ACHN (cell line): ENCODE data around the gene SRPK2.
"Not testable (repeated sequence)": the region's sequence is repeated elsewhere in the genome, so short reads cannot be mapped to it uniquely, and the experiment has no call there.

Experiments
- DNase-seq: peaks from one replicate; pipeline ENCODE4 v3.0.0-alpha.2; 2015
- in situ Hi-C: cut with HindIII; loops from 2 replicates; pipeline ENCODE4 v1.10.0; 2017; ENCODE audit warnings: low sequenced_read_pairs, low pct_ligation_motif_present, low pct_unique_long_range_greater_than_20kb

Gene SRPK2

GRCh38 chr7:105315357-105315756 lies 73.4 kb downstream of the SRPK2 start:
- in situ Hi-C loops, result no loop called here
- DNase-seq, result no peak

GRCh38 chr7:105309235-105310169 lies 79.2 kb downstream of the SRPK2 start:
- in situ Hi-C loops, result no loop called here
- no peak for DNase-seq

- no peak for DNase-seq
- in situ Hi-C loops, result no loop called here
Measured at GRCh38 chr7:105307163-105307672, 81.5 kb downstream of the SRPK2 start.

GRCh38 chr7:105306298-105306748 lies 82.4 kb downstream of the SRPK2 start:
- in situ Hi-C loops, result no loop called here
- DNase-seq, result no peak

- no peak for DNase-seq
- in situ Hi-C loops, result no loop called here
Measured at GRCh38 chr7:105305633-105306032, 83.1 kb downstream of the SRPK2 start.

GRCh38 chr7:105304040-105304895 lies 84.5 kb downstream of the SRPK2 start:
- DNase-seq, result no peak

GRCh38 chr7:105300587-105300986 lies 88.1 kb downstream of the SRPK2 start:
- DNase-seq, in situ Hi-C loops: not testable (repeated sequence)

More at GRCh38 chr7:105304040-105304895, 84.5 kb downstream of the SRPK2 start:
- in situ Hi-C loops, result no loop called here

GRCh38 chr7:105298439-105298894 lies 90.3 kb downstream of the SRPK2 start:
- in situ Hi-C loops, result no loop called here
- DNase-seq, result no peak

- in situ Hi-C loops, result no loop called here
- no peak for DNase-seq
Measured at GRCh38 chr7:105297985-105298384, 90.7 kb downstream of the SRPK2 start.

- DNase-seq, result no peak
- in situ Hi-C loops, result no loop called here
Measured at GRCh38 chr7:105297309-105297708, 91.4 kb downstream of the SRPK2 start.

- DNase-seq, result no peak
- in situ Hi-C loops, result no loop called here
Measured at GRCh38 chr7:105296491-105296890, 92.2 kb downstream of the SRPK2 start.

GRCh38 chr7:105295596-105296352 lies 92.9 kb downstream of the SRPK2 start:
- in situ Hi-C loops, result no loop called here
- no peak for DNase-seq

- DNase-seq, in situ Hi-C loops: not testable (repeated sequence)
Measured at GRCh38 chr7:105294482-105294881, 94.2 kb downstream of the SRPK2 start.

- no peak for DNase-seq
- in situ Hi-C loops, result no loop called here
Measured at GRCh38 chr7:105289704-105290103, 99.0 kb downstream of the SRPK2 start.

- in situ Hi-C loops, result no loop called here
- DNase-seq, result no peak
Measured at GRCh38 chr7:105286441-105286840, 102.3 kb downstream of the SRPK2 start.

- no peak for DNase-seq
- in situ Hi-C loops, result no loop called here
Measured at GRCh38 chr7:105285118-105285874, 103.4 kb downstream of the SRPK2 start.

- in situ Hi-C loops, result no loop called here
- DNase-seq, result no peak
Measured at GRCh38 chr7:105284014-105284413, 104.7 kb downstream of the SRPK2 start.

GRCh38 chr7:105281966-105282365 lies 106.8 kb downstream of the SRPK2 start:
- in situ Hi-C loops, result no loop called here
- DNase-seq, result no peak
